ENCODE measurements around the gene MXRA8.

- TF ChIP-seq GATA1 (IDR thresholded peaks at IDR 0.05; ENCODE audit: low read depth, low read length) (no peak), POLR2A (IDR thresholded peaks at IDR 0.05; ENCODE audit: low read length) (no peak)
Measured at GRCh38 chr1:1340791-1341548, 17.4 kb downstream of the MXRA8 start.

Measured in erythroblast (primary cell).